Activated CD4-positive, alpha-beta T cell treated with anti-CD3 and anti-CD28 coated beads for 36 hours (primary cell): ENCODE measurements around the gene HSBP1. TPM values are rescaled to one million over a fixed set of nuclear protein-coding genes. Genes with fewer than 3 reads are reported as not detected.

Source experiments
- ATAC-seq: fragments of 200-7000 bp; cut with Tn5 transposase; one replicate; pipeline ENCODE4 v1.10.0; 2021; ENCODE audit warnings: mild to moderate bottlenecking, moderate library complexity
- CTCF ChIA-PET: fragments of 350-600 bp; sonication (Branson Sonifier 250); formaldehyde crosslinking; loops from one replicate; lab custom pipeline; 2021; ENCODE audit warnings: antibody characterized with exemption; lab: Charles Lee
- POLR2A ChIA-PET: fragments of 350-600 bp; sonication (Branson Sonifier 250); formaldehyde crosslinking; loops from one replicate; lab custom pipeline; 2021; ENCODE audit warnings: antibody characterized with exemption, inconsistent platforms; lab: Charles Lee
- DNase-seq: peaks from one replicate; pipeline ENCODE4 v3.0.0-alpha.2; 2020
- H3K27ac Mint-ChIP-seq: one replicate; pipeline ENCODE4 v1.8.0; 2021; ENCODE audit warnings: mixed read lengths
- H3K27me3 Mint-ChIP-seq: one replicate; pipeline ENCODE4 v1.8.0; 2021; ENCODE audit warnings: mixed read lengths
- H3K36me3 Mint-ChIP-seq: one replicate; pipeline ENCODE4 v1.8.0; 2021; ENCODE audit warnings: low read depth, mixed read lengths
- H3K4me1 Mint-ChIP-seq: one replicate; pipeline ENCODE4 v1.8.0; 2021; ENCODE audit warnings: mixed read lengths
- H3K4me3 Mint-ChIP-seq: one replicate; pipeline ENCODE4 v1.8.0; 2021; ENCODE audit warnings: mild to moderate bottlenecking, moderate library complexity, mixed read lengths
- H3K9me3 Mint-ChIP-seq: one replicate; pipeline ENCODE4 v1.8.0; 2021; ENCODE audit warnings: low read depth, mixed read lengths
- intact Hi-C, 2 experiments: fragments of 100-400 bp; cut with DNase I in 1 of 2; cut with micrococcal nuclease in 1 of 2; formaldehyde crosslinking; loops; one replicate each; pipeline versions ENCODE4 v1.14.2 to v1.15.1; 2022 to 2024; cut with DNase I, micrococcal nuclease
- total RNA-seq, 2 experiments: library from RNA; stranded (reverse); gene quantifications; one replicate each; pipeline ENCODE4 v1.2.3, GENCODE V29; 2021

The HSBP1 gene
- total RNA-seq, 2 experiments from 2014 or later: 73.1 to 80.7 TPM

DNA sequence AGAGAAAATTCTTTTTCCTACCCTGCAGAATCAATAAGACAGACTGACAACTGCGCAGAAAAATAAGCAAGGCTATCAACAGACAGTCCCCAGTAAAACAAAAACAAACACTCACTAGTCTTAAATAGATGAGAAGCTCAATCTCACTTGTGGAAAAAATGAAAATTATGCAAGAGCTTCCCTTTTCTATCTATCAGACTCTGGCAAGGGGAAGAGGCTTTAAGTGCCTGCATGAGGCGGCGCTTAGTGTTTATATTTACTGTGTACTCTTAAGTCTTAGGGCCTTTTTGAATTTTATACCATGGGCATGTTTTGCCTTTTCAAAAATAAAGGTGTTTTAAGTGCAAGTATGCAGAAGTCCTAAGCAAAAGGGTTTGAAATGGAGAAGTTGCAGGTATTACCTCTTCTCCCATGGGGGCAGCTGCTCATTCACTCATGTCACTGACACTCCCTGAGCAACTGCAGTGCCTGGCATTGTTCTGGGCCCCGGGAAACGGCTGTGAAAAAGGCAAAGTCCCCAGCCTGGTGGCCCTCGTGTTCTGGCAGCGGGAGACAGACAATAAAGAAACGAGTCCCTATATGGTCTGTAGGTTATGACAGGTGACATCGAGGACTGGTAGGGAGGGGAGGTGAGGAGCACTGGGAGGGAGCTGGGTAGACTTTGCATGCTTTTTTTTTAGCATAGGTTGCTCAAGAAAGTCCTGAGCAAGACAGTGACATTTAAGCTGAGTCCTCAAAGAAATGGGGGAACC is 35.2 kb downstream of the HSBP1 start:
- intact Hi-C loops: no loop called here
- DNase-seq (no peak), ATAC-seq (no peak)
- no peak overlapping the region for H3K27ac Mint-ChIP-seq
- no peak overlapping the region for H3K4me3 Mint-ChIP-seq
- ChIA-PET POLR2A (no interaction called here), CTCF (interaction anchor here (0.7 kb wide), 2 partner anchors 23 to 84 kb away, joined by 3 read pairs; no protein-coding TSS in a partner anchor)
- H3K27me3 Mint-ChIP-seq: peaks cover 4% of the 10 kb centered on the region
- H3K4me1 Mint-ChIP-seq: no peaks in the 10 kb centered on the region
- no peaks in the 10 kb centered on the region for H3K36me3 Mint-ChIP-seq
- H3K9me3 Mint-ChIP-seq: no peaks in the 10 kb centered on the region

DNA sequence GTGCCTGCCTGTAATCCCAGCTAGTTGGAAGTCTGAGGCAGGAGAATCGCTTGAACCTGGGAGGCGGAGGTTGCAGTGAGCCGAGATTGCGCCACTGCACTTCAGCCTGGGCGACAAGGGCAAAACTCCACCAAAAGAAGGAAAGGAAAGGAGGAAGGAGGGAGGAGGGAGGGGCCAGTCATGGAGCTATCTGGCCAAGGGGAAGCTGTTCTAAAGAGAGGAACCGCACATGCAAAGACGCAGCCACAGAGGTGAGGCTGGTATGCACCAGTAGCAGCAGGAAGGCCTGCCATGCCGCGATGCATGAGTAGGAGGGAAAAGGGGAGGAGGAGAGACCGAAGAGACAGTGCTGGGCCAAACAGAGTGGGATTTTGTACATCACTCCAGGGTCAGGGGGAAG is 35.9 kb downstream of the HSBP1 start:
- ATAC-seq (no peak), DNase-seq (no peak)
- CTCF ChIA-PET: no interaction called here
- H3K27ac Mint-ChIP-seq: no peak overlapping the region
- no peaks in the 10 kb centered on the region for H3K9me3 Mint-ChIP-seq
- no peak overlapping the region for H3K4me3 Mint-ChIP-seq
- POLR2A ChIA-PET: no interaction called here
- peaks cover under 1% of the 10 kb centered on the region for H3K27me3 Mint-ChIP-seq
- intact Hi-C loops: no loop called here
- no peaks in the 10 kb centered on the region for H3K4me1 Mint-ChIP-seq
- no peaks in the 10 kb centered on the region for H3K36me3 Mint-ChIP-seq

DNA sequence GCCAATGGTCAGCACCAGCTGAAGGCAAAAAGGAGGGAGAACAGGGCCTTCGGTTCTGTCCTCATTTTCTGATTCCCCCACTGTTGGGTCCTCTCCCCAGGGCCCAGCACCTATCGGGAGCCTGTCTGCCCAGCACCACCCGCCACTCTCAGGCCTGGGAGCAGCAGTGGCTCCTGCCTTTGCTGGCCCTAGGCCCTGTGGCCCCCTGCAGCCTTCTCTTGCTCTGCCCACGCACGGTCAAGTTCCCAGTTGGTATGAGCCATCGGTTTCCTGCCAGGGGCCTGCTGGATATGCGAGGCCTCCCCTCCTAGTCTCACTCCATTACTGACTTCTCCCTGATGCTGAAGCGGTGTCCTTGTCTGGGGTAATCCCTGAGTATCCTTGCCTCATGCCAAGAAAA is 37.5 kb downstream of the HSBP1 start:
- Mint-ChIP-seq H3K27me3 (no peaks in the 10 kb centered on the region), H3K4me1 (no peaks in the 10 kb centered on the region), H3K27ac (no peak overlapping the region), H3K9me3 (no peaks in the 10 kb centered on the region), H3K36me3 (no peaks in the 10 kb centered on the region), H3K4me3 (no peak overlapping the region)
- intact Hi-C loops: no loop called here
- no peak for DNase-seq
- ChIA-PET CTCF (no interaction called here), POLR2A (no interaction called here)
- ATAC-seq: no peak

DNA sequence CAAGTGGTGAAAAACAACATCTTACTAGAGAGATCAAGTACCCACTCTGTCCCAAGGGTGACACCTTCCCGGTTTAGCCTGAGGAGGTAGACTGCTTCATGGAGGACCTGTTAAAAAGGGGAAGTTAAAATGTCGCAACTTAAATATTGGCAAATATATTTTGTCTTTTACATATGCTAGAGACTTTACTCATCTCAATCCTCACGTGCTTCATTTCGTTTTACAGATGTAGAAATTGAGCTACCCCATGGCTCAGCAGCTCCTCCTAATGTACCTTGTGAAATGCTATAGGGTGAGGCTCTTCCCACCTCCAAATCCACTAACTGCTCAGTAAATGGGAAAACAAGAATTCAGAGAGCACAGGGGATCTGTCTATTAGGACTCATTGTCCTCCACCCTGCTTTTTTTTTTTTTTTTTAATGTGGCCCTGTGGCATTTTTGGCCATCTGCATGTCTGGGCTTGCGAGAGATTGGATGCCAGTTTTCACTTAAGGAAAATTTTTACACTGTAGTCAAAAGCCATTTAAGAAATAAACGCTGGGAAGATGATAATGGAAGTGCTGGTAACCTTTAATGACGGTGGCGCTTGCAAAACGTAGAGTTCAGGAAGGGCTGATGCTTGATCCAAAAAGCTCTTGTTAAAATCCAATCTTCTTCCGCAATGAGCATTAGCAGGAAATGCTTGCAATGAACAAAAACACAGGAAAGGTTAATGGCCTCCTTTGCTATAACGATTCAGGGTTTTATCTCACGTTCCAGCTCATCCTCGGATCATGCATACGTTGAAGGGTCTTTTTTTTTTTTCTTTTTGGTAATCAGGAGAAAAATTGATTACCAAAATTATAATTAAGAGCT is 39.8 kb downstream of the HSBP1 start:
- CTCF ChIA-PET: interaction anchor here (0.9 kb wide), 1 partner anchor 23 kb away, joined by 4 read pairs; no protein-coding TSS in a partner anchor
- H3K36me3 Mint-ChIP-seq: no peaks in the 10 kb centered on the region
- ATAC-seq (no peak), DNase-seq (no peak)
- no peaks in the 10 kb centered on the region for H3K9me3 Mint-ChIP-seq
- intact Hi-C loops: no loop called here
- H3K27me3 Mint-ChIP-seq: no peaks in the 10 kb centered on the region
- no peak overlapping the region for H3K27ac Mint-ChIP-seq
- no peak overlapping the region for H3K4me3 Mint-ChIP-seq
- H3K4me1 Mint-ChIP-seq: no peaks in the 10 kb centered on the region
- POLR2A ChIA-PET: no interaction called here

DNA sequence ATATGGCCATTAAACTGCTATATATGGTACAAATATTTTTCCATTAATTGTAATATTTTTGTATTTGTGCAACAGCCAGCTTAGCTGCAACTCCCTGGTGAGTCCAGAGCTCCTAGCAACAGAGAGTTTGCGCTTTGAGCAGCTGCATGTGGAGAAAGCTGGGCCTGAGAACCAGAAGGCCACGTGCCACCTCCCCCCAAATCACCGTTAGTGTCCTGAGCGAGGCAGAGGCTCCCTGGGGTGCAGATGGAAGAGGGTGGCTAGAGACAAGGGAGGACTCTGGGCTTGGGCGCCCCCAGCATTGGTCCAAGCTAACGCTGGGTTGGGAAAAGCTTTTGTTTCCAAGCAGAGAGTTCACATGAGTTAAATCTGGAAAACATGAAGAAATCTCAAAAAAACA is 41.6 kb downstream of the HSBP1 start:
- DNase-seq: no peak
- Mint-ChIP-seq H3K4me1 (no peaks in the 10 kb centered on the region), H3K36me3 (no peaks in the 10 kb centered on the region), H3K27me3 (no peaks in the 10 kb centered on the region), H3K27ac (no peak overlapping the region), H3K9me3 (no peaks in the 10 kb centered on the region), H3K4me3 (no peak overlapping the region)
- CTCF ChIA-PET: interaction anchor here (0.9 to 1.0 kb wide), 2 partner anchors 16 to 23 kb away, joined by 3 read pairs; no protein-coding TSS in a partner anchor
- POLR2A ChIA-PET: no interaction called here
- ATAC-seq: no peak
- intact Hi-C loops: no loop called here

DNA sequence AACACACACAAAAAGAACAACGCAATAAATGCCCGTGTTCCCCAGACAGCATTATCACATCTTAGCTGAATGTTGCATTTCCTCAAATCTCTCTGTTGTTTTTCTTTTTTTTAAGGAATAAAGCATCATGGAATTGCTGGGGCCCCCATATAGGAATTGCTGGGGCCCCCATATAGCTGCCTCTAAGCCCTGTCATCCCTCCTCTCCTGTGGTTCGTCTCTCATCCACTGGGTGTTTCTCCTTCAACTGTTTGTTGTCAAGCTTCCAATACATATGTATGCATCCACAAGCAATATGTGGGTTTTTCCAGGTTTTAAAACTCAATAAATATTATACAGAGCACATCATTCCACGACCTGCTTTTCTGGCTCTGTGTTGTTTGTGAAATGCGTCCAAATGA is 43.2 kb downstream of the HSBP1 start:
- POLR2A ChIA-PET: no interaction called here

DNA sequence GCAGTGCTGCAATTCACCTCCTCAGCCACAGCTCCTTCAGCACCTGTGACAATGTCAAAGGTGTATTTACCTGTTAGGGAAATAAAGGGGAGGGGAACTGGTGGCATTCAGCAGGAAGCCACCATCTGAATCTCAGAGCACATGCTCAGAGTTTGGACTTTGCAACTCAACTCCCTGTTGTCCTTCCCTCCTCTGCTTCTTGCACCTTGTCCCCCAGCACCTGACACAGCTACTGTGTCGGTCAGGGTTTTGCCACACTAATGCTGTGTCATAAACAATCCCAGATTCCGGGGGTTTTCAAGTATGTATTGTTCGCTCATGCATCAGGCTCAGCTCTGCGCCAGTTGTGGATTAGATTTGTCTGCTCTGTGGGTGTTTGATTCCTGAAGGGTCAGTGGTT is 43.7 kb downstream of the HSBP1 start:
- no peaks in the 10 kb centered on the region for H3K9me3 Mint-ChIP-seq
- no peak overlapping the region for H3K4me3 Mint-ChIP-seq
- intact Hi-C loops: no loop called here

More for the DNA sequence above, 43.2 kb downstream of the HSBP1 start:
- no peaks in the 10 kb centered on the region for H3K36me3 Mint-ChIP-seq
- DNase-seq: no peak
- CTCF ChIA-PET: interaction anchor here (0.6 kb wide), 1 partner anchor 68 kb away, joined by 3 read pairs; no protein-coding TSS in a partner anchor
- no peaks in the 10 kb centered on the region for H3K4me1 Mint-ChIP-seq
- intact Hi-C loops: no loop called here
- H3K4me3 Mint-ChIP-seq: no peak overlapping the region
- ATAC-seq: no peak
- H3K9me3 Mint-ChIP-seq: no peaks in the 10 kb centered on the region
- no peak overlapping the region for H3K27ac Mint-ChIP-seq
- H3K27me3 Mint-ChIP-seq: no peaks in the 10 kb centered on the region

DNA sequence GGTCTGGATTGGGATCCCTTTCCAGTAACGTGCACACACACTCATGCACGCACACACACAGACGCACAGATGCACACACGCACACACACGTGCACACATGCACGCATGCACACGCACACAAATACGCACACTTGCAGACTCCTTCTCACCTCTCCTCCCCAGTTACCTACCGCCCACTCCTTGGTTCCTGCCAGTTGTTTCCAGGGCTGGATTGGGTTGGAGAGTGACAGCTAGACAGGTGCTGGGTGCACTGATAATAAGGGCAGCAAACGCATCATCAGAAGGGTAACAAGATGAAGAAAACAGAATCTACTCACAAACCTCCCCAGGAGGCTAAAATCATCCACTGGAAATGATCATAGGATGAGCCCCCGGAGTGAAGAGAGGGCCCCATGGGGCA is 45.0 kb downstream of the HSBP1 start:
- Mint-ChIP-seq H3K27ac (no peak overlapping the region), H3K36me3 (no peaks in the 10 kb centered on the region), H3K27me3 (no peaks in the 10 kb centered on the region), H3K4me3 (no peak overlapping the region), H3K9me3 (no peaks in the 10 kb centered on the region), H3K4me1 (no peaks in the 10 kb centered on the region)
- DNase-seq (no peak), ATAC-seq (no peak)
- CTCF ChIA-PET: no interaction called here
- POLR2A ChIA-PET: no interaction called here
- intact Hi-C loops: no loop called here

More for the DNA sequence above, 43.7 kb downstream of the HSBP1 start:
- H3K27ac Mint-ChIP-seq: no peak overlapping the region
- H3K4me1 Mint-ChIP-seq: no peaks in the 10 kb centered on the region
- H3K36me3 Mint-ChIP-seq: no peaks in the 10 kb centered on the region
- no peak for ATAC-seq
- DNase-seq: no peak
- CTCF ChIA-PET: interaction anchor here (0.6 kb wide), 1 partner anchor 69 kb away, joined by 3 read pairs; no protein-coding TSS in a partner anchor
- no peaks in the 10 kb centered on the region for H3K27me3 Mint-ChIP-seq
- POLR2A ChIA-PET: no interaction called here

DNA sequence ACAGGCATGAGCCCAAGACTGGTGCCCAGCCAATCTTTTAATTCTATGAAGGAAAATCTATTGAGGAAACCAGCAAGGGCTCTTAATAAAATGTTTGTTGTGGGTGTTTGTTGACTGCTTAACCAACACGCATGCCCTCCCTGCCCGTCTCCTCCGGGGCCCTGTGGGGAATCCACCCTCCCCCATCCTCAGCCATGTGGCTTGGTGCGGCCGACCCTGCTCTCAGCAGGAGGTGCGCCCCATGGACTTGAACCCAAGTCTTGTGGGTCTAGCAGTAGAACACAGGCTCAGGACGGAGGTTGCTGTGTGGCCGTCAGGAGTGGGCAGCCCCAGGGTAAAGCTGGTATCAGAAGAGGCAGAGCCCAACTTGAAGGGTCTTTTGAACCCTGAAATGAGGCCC is 46.1 kb downstream of the HSBP1 start:
- Mint-ChIP-seq H3K27me3 (no peaks in the 10 kb centered on the region), H3K27ac (no peak overlapping the region), H3K36me3 (no peaks in the 10 kb centered on the region), H3K4me1 (no peaks in the 10 kb centered on the region), H3K4me3 (no peak overlapping the region), H3K9me3 (no peaks in the 10 kb centered on the region)
- ATAC-seq: no peak
- no peak for DNase-seq
- intact Hi-C loops: no loop called here
- CTCF ChIA-PET: no interaction called here
- POLR2A ChIA-PET: no interaction called here

DNA sequence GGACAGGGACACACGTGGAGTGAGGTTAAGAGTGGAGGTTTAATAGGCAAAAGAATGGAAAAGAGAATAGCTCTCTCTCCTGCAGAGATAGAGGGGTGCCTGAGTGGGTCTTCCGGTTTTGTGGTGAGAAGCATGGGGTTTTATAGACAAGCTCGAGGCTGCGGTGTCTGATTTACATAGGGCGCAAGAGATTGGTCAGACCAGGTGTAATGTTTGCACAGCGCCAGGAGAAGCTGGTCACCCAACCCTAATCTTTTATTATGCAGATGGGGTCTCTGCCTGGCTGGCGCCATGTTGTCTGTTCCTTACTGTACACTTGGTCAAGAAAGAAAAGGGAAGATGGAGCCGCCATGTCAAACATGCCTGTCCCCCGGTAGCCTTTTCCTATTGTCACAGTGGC is 46.6 kb downstream of the HSBP1 start:
- ChIA-PET POLR2A (no interaction called here), CTCF (no interaction called here)
- Mint-ChIP-seq H3K4me3 (no peak overlapping the region), H3K27ac (no peak overlapping the region), H3K4me1 (no peaks in the 10 kb centered on the region), H3K27me3 (no peaks in the 10 kb centered on the region), H3K36me3 (no peaks in the 10 kb centered on the region), H3K9me3 (no peaks in the 10 kb centered on the region)
- DNase-seq (no peak), ATAC-seq (no peak)
- intact Hi-C loops: no loop called here

DNA sequence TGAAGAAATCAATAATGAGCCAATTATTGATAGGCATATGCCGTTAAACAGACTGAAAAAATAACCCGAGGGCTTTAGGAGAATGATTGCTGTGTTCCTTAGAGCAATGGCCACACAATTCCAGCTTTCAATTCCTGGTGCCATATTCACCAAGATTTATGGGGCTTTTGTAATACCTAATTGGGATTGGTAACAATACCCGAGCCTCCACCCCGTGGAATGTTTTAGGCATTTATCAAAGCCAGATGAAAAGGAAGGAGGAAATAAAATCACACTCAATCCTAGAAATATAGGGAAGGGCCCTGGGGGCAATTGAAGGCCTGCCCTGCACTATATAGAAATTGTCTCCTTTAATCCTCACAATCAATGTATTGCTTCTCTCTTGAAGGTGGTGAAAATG is 49.0 kb downstream of the HSBP1 start:
- H3K27me3 Mint-ChIP-seq: no peaks in the 10 kb centered on the region
- H3K9me3 Mint-ChIP-seq: no peaks in the 10 kb centered on the region
- no peaks in the 10 kb centered on the region for H3K4me1 Mint-ChIP-seq
- no peaks in the 10 kb centered on the region for H3K36me3 Mint-ChIP-seq
- no peak overlapping the region for H3K4me3 Mint-ChIP-seq
- CTCF ChIA-PET: no interaction called here
- intact Hi-C loops: no loop called here
- ATAC-seq (no peak), DNase-seq (no peak)
- no peak overlapping the region for H3K27ac Mint-ChIP-seq
- POLR2A ChIA-PET: no interaction called here

DNA sequence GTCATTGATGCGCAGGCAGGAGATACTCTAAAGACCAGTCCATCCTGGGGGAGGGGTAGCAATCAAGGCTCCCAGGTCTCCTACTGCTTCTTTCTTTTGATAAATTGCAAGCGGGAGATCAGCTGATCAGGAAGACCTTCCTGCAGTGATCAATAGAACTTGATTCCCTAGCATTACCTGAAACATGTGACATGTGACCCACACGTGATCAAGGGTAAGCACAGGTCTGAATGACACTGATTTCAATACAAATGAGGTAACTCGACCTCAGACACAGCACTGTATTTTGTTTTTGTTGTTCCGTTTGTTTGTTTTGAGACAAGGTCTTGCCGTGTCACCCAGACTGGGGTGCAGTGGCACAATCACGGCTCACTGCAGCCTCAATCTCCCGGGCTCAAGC is 51.5 kb downstream of the HSBP1 start:
- peaks cover 2% of the 10 kb centered on the region for H3K9me3 Mint-ChIP-seq
- no peaks in the 10 kb centered on the region for H3K4me1 Mint-ChIP-seq
- H3K36me3 Mint-ChIP-seq: no peaks in the 10 kb centered on the region
- CTCF ChIA-PET: no interaction called here
- H3K4me3 Mint-ChIP-seq: no peak overlapping the region
- ATAC-seq (no peak), DNase-seq (no peak)
- intact Hi-C loops: no loop called here
- no peak overlapping the region for H3K27ac Mint-ChIP-seq
- H3K27me3 Mint-ChIP-seq: no peaks in the 10 kb centered on the region
- POLR2A ChIA-PET: no interaction called here
